NT2/D1 (cell line): ENCODE data around the gene ERVH48-1.

Source experiments
- SUZ12 ChIP-seq: IDR thresholded peaks from 2 replicates; pipeline ENCODE4 v1.6.1; 2011; ENCODE audit not compliant: insufficient read length, insufficient read depth; ENCODE audit errors: extremely low read depth
- YY1 ChIP-seq: IDR thresholded peaks from 2 replicates; pipeline ENCODE4 v1.6.1; 2011; ENCODE audit not compliant: insufficient read length, insufficient read depth

DNA sequence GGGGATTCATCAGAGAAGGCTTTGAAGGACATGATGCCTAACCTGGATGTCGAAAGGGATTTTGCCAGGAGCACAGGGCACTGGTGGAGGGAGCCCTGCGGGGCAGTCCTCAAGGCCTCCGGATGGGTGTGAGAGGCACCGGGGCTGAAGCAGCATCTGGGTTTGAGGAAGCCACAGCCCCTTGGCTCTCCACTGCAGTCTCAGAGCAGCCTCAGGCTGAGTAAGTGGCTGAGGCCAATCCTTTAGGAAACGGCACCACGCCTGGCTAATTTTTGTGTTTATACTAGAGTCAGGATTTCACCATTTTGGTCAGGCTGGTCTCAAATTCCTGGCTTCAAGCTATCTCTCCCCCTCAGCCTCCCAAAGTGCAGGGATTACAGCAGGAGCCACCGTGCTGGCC lies 12.0 kb downstream of the ERVH48-1 start:
- no peak for TF ChIP-seq SUZ12
- no peak for TF ChIP-seq YY1
